OCI-LY3 (cell line): ENCODE measurements around the gene FRMD4A.
"Not testable (repeated sequence)": the region's sequence is repeated elsewhere in the genome, so short reads cannot be mapped to it uniquely, and the experiment has no call there.

ENCODE experiments used
- EZH2phosphoT487 ChIP-seq: fragments of 200-600 bp; shearing (Covaris generic); IDR thresholded peaks from 2 replicates; pipeline ENCODE4 v1.6.1; 2018; ENCODE audit warnings: antibody characterized with exemption, mixed run types, low read depth
- TF ChIP-seq, protein P1 (sequence below): fragments of 200-600, 300-600 bp; sonication (generic); IDR thresholded peaks from 2 replicates; pipeline ENCODE4 v1.5.1; 2014; ENCODE audit warnings: antibody characterized with exemption, low read length, low read depth

DNA sequence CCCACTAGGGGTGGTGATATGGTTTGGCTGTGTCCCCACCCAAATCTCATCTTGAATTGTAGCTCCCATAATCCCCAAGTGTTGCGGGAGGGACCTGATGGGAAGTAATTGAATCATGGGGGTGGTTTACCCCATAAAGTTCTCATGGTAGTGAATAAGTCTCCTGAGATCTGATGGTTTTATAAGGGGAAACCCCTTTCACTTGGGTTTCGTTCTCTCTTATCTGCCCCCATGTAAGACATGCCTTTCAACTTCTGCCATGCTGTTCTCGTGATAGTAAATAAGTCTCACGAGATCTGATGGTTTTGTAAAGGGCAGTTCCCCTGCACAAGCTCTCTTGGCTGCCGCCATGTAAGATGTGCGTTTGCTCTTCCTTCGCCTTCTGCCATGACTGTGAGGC lies 117.0 kb downstream of the FRMD4A start:
- TF ChIP-seq, protein P1, sequence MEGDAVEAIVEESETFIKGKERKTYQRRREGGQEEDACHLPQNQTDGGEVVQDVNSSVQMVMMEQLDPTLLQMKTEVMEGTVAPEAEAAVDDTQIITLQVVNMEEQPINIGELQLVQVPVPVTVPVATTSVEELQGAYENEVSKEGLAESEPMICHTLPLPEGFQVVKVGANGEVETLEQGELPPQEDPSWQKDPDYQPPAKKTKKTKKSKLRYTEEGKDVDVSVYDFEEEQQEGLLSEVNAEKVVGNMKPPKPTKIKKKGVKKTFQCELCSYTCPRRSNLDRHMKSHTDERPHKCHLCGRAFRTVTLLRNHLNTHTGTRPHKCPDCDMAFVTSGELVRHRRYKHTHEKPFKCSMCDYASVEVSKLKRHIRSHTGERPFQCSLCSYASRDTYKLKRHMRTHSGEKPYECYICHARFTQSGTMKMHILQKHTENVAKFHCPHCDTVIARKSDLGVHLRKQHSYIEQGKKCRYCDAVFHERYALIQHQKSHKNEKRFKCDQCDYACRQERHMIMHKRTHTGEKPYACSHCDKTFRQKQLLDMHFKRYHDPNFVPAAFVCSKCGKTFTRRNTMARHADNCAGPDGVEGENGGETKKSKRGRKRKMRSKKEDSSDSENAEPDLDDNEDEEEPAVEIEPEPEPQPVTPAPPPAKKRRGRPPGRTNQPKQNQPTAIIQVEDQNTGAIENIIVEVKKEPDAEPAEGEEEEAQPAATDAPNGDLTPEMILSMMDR: not testable (repeated sequence)
- TF ChIP-seq EZH2phosphoT487: not testable (repeated sequence)
